ENCODE data around the gene GPHA2.

- no peak for TF ChIP-seq POLR2AphosphoS5 (IDR thresholded peaks at IDR 0.05; ENCODE audit: borderline replicate concordance, low read depth, low read length)
- no peak for TF ChIP-seq EZH2 (IDR thresholded peaks at IDR 0.05)
These were observed 24.0 kb downstream of the GPHA2 start for GRCh38 chr11:64911689-64912088.
